GM12875 (cell line): Measurements from ENCODE around the gene PTPMT1.
A peak's percentile ranks its signal among the peaks of the same experiment; 100 is the strongest.

ENCODE experiments used
- H3K4me3 ChIP-seq: one replicate; pipeline ENCODE4 v1.5.1; 2011; ENCODE audit warnings: low read depth, low read length, control low read depth
- CTCF ChIP-seq: IDR thresholded peaks from 2 replicates; pipeline ENCODE4 v1.5.1; 2011; ENCODE audit warnings: low read depth, mild to moderate bottlenecking, control low read depth, inconsistent platforms, low read length, moderate library complexity, borderline replicate concordance; ENCODE audit not compliant: insufficient read depth

PTPMT1 gene

GRCh38 chr11:47607380-47607779, 42.0 kb downstream of the PTPMT1 start:
- no peak overlapping the region for H3K4me3 ChIP-seq
- no peak for TF ChIP-seq CTCF

- no peak for TF ChIP-seq CTCF
Observed at GRCh38 chr11:47609675-47610074, 44.3 kb downstream of the PTPMT1 start.

GRCh38 chr11:47611348-47611794, 46.0 kb downstream of the PTPMT1 start:
- TF ChIP-seq CTCF, result no peak
- no peak overlapping the region for H3K4me3 ChIP-seq

More at GRCh38 chr11:47609675-47610074, 44.3 kb downstream of the PTPMT1 start:
- no peak overlapping the region for H3K4me3 ChIP-seq

- H3K4me3 ChIP-seq, result no peak overlapping the region
Observed at GRCh38 chr11:47615249-47615648, 49.9 kb downstream of the PTPMT1 start.

GRCh38 chr11:47616726-47617416, 51.5 kb downstream of the PTPMT1 start:
- peak; percentile 73 for TF ChIP-seq CTCF
- no peak overlapping the region for H3K4me3 ChIP-seq

More at GRCh38 chr11:47615249-47615648, 49.9 kb downstream of the PTPMT1 start:
- TF ChIP-seq CTCF, result no peak

GRCh38 chr11:47617417-47617809, 52.0 kb downstream of the PTPMT1 start:
- TF ChIP-seq CTCF, result no peak
- H3K4me3 ChIP-seq, result no peak overlapping the region

- H3K4me3 ChIP-seq, result no peak overlapping the region
- no peak for TF ChIP-seq CTCF
Observed at GRCh38 chr11:47620836-47621378, 55.5 kb downstream of the PTPMT1 start.
